DMS153 treated with DMSO at 0.1 percent for 48 hours (cell line): ENCODE measurements around the gene ABHD2.

ENCODE experiments used
- DNase-seq: peaks from one replicate; lab custom pipeline; 2025; ENCODE audit not compliant: unreplicated experiment; lab: John Stamatoyannopoulos, UW

The ABHD2 gene

GRCh38 chr15:89161666-89162065 lies 73.4 kb downstream of the ABHD2 start:
- no peak for DNase-seq

DNA sequence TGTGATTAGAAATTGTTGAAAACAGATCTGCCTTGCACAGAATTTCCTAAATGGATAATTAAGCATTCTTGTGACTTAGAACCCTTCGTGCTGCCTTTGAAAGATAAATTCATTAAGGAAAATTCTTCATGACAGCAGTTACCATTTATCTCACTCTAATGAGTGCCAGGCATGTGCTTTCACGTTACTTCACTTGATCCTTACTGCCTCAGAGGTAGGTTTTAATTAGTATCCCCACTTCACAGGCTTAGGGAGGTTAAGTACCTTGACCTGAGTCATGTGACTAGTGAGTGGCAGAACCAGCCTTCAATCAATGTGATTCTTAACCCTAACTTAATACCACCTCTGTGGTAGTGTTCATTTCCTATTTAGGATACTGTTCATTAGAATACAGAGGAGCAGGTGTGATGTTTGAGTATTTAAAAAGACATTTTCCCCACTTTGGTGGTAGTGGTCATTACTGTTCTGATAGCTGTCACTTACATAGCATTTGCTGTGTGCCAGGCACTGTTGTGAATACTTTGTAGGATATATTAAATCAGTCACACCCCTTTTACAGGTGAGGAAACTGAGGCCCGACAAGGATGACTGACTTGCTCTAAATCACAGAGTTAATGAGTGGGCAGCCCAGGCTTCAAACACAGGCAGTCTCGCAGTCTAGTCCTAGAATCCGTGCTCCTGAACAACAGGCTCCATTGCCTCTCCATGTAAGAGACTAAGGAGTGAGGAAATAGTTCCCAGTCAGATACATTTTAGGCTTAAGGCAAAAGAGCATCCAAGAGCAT lies 75.2 kb downstream of the ABHD2 start:
- no peak for DNase-seq

GRCh38 chr15:89164712-89165211 lies 76.5 kb downstream of the ABHD2 start:
- no peak for DNase-seq

GRCh38 chr15:89165677-89166076 lies 77.4 kb downstream of the ABHD2 start:
- DNase-seq, result no peak

GRCh38 chr15:89167267-89168176 lies 79.3 kb downstream of the ABHD2 start:
- no peak for DNase-seq

DNA sequence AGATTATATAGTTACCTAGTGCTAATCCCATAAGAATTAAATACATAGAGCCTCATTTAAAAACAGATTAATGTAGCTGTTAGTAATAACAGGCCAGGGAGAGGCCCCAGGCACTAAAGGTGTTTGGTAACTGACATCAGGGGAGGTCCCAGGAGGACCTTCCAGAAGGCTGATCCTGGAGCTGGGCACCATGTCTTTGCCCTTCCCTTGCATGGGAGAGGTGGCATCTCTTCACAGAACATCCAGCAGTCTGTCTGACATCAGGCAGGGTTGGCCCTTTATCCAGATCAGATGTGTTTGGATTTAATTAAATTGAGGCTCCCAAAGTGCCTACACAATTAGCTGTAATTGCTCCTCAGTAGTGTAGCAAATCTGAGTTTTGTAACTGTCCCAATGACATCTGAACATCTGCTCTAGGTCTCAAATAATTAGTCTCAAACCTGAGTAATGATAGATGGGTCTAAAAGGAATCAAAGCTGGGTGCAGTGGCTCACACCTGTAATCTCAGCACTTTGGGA lies 80.1 kb downstream of the ABHD2 start:
- DNase-seq, result no peak

- DNase-seq, result no peak
Measured at GRCh38 chr15:89170364-89170763, 82.1 kb downstream of the ABHD2 start.

- no peak for DNase-seq
Measured at GRCh38 chr15:89171136-89172072, 83.1 kb downstream of the ABHD2 start.

- DNase-seq, result no peak
Measured at GRCh38 chr15:89172921-89173320, 84.7 kb downstream of the ABHD2 start.

- no peak for DNase-seq
Measured at GRCh38 chr15:89174476-89174875, 86.2 kb downstream of the ABHD2 start.

DNA sequence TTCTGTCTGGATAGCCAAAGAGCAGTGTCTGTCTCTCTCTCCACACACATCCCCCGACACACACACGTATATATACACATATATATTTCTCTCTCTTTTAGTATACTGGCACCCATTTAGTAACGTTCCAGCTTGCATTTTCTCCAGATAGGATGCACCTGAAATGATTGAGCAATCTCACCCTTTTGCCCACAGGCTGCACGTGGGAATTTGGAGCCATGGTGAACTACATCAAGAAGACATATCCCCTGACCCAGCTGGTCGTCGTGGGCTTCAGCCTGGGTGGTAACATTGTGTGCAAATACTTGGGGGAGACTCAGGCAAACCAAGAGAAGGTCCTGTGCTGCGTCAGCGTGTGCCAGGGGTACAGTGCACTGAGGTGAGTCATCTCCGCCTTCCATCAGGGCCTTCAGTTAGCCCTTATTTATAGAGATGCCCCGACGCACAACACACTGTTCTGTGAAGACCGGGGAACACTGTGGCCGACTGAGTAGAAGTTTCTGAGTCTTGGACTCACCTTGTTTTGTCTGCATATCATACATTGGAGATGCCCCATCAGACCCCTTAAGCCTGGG lies 87.4 kb downstream of the ABHD2 start:
- no peak for DNase-seq

GRCh38 chr15:89177116-89177515 lies 88.9 kb downstream of the ABHD2 start:
- DNase-seq, result no peak

GRCh38 chr15:89177633-89178306 lies 89.5 kb downstream of the ABHD2 start:
- DNase-seq, result no peak

- no peak for DNase-seq
Measured at GRCh38 chr15:89178307-89178977, 90.2 kb downstream of the ABHD2 start.

DNA sequence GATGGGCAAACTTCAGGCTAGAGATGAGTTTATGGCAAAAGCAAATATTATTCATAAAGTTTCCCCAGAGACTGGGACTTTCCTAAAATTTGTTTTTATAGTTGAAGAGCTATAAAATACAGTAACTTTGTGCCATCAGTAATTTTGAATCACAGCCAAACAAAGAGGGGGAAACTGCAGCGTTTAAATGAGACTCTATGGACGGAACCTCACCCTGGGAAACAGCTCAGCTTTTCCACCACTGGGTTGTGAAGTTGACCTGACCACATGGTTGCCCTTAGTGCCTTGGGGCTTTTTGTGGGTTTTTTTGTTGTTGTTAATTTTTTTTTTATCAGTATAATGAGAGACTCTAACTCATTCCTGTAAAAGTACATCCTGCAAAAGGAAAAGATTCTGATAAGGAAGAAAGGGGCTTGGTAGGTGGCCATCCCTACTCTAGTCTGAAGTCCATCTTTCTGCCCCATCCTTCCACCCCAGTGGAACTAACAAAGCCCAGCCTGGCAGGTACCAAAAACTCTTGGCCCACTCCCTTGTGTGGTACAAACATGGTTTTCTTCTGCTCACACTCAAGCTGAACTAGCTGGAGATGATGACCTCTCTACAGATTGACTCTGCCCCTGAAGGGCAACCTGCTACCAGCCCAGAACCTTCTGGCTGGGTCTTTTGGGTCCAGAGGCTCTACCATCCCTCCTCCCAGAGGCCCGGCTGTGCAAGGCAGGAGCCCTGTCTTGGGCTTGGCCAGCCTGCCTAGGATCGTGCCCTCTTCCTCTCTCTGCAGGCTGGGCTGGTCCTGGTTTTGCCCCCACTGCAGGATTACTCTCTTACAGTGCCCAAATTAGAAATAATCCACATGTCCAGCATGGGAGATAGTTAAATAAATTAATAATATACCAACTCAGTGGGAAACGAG lies 92.0 kb downstream of the ABHD2 start:
- DNase-seq, result no peak

- DNase-seq, result no peak
Measured at GRCh38 chr15:89184357-89184756, 96.1 kb downstream of the ABHD2 start.

- DNase-seq, result no peak
Measured at GRCh38 chr15:89184886-89185526, 96.8 kb downstream of the ABHD2 start.

DNA sequence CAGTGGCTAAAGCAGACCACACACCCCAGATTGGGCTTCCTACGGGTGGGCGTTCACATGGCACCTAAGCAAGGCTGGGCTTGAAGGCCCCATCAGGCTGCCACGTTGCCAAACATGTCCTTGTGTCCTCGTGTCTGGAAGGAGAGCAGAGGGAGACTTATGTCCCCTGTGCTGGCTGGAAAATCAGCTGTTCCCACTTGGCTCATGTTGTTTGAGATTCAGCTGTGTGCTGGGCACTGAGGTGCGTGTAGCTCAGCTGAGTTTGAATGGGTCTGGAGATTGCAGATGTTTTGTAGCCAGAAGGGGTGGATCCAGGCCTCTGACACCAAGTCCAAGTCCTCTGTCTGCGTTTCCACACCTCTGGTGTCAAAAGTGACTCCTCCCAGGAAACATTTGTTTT lies 98.5 kb downstream of the ABHD2 start:
- DNase-seq, result no peak
